Measurements from ENCODE around the gene TRDMT1.

Gene TRDMT1

DNA sequence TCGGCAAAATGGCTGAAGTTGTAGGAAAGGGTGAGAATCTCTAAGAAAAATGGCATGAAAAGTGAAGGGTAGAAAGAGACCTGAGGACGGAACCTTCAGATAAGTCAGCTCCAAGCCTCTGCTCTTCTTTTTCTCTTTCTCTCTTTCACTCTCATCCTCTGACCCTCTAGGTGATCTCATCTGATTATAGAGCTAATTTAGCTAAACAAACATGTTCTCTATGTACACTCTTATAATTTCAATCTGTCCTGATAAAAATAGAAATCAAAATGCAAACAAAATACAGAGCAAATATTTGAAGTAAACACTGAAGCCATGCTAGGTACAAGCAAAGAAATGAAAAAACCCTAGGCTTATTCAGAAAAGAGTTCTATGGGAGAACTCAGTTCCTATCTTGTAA, 57.4 kb downstream of the TRDMT1 start:
- H3K36me3 ChIP-seq (ENCODE audit: control insufficient read depth in 2 of 2, insufficient read depth in 2 of 2, low read length in 2 of 2): no peaks in the 10 kb centered on the region
- peaks cover 4 to 13% of the 10 kb centered on the region in 2 donors for H3K4me1 ChIP-seq (ENCODE audit: control insufficient read depth in 2 of 2, insufficient read depth in 2 of 2, low read length in 2 of 2)
- no peak overlapping the region for H3K4me3 ChIP-seq (ENCODE audit: low read length in 2 of 2)
- no peaks in the 10 kb centered on the region for H3K9me3 ChIP-seq (ENCODE audit: control insufficient read depth in 2 of 2, low read length in 2 of 2)
- H3K27ac ChIP-seq (ENCODE audit: low read depth in 2 of 2, low read length in 2 of 2): no peak overlapping the region
- H3K9ac ChIP-seq (ENCODE audit: low read depth in 1 of 2, low read length in 2 of 2): no peak overlapping the region
- H3K27me3 ChIP-seq (ENCODE audit: control insufficient read depth in 2 of 2, insufficient read depth in 2 of 2, low read length in 2 of 2): no peaks in the 10 kb centered on the region

DNA sequence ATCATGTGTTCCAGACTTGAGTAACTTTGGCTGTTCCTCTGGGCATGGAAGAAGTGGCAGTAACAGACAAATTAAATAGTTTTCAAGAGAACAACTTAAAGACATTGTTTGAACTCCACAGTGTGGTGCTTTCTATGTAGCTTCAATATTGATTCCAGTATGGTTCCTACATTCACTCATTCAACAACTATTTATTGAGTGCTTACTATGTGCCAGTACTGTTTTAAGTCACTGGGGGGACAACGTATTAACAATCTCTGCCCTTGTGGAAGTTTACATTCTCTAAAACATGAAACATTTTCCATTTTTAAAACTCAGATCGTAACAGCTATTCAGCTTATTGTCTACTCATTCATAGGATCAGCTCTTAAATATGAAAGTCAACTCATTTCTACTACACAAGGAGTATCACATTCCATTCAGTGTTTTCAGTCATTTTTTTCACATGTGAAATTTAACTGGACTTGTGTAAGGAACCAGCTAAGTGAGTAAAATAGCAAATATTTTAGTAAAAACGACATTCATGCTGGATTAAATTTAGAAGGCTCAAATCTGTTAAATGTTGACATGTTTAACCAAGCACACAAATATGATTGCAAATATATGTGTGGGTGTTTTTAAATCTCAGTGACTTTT, 58.3 kb downstream of the TRDMT1 start:
- Histone ChIP-seq H3K27me3 (ENCODE audit: control insufficient read depth in 2 of 2, insufficient read depth in 2 of 2, low read length in 2 of 2) (no peaks in the 10 kb centered on the region), H3K36me3 (ENCODE audit: control insufficient read depth in 2 of 2, insufficient read depth in 2 of 2, low read length in 2 of 2) (no peaks in the 10 kb centered on the region), H3K27ac (ENCODE audit: low read depth in 2 of 2, low read length in 2 of 2) (no peak overlapping the region), H3K4me1 (ENCODE audit: control insufficient read depth in 2 of 2, insufficient read depth in 2 of 2, low read length in 2 of 2) (peaks cover 4 to 13% of the 10 kb centered on the region in 2 donors), H3K4me3 (ENCODE audit: low read length in 2 of 2) (no peak overlapping the region), H3K9me3 (ENCODE audit: control insufficient read depth in 2 of 2, low read length in 2 of 2) (no peaks in the 10 kb centered on the region), H3K9ac (ENCODE audit: low read depth in 1 of 2, low read length in 2 of 2) (no peak overlapping the region)

DNA sequence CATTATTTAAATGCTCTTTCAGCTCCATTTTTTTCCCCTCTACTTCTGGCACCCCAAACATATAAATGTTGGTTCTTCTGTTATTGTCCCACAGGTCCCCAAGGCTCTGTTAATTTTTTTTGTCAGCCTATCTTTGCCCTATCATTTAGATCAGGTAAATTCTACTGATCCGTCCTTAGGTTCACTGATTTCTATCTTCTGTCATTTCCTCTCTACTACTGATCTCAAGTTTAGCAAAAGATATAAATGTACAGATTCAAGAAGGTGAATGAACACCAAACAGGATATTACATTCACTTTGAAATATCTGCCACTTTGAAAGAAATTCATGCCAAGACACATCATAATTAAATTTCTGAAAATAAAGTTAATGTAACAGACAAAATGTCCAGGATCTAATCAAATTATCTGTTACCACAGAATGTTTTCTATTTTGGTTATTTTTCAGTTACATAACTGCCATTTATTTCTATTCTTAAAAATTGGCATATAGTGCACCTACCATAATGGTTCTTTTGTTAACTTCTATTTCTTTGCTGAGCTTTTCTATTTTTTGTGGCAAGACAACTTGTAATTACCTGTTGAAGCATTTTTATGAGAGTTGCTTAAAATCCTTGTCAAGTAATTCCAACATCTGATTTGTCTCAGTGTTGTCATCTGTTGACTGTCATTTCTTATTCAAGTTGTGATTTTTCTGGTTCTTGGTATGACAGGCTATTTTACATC, 59.8 kb downstream of the TRDMT1 start:
- Histone ChIP-seq H3K27ac (ENCODE audit: low read depth in 2 of 2, low read length in 2 of 2) (no peak overlapping the region), H3K27me3 (ENCODE audit: control insufficient read depth in 2 of 2, insufficient read depth in 2 of 2, low read length in 2 of 2) (no peaks in the 10 kb centered on the region), H3K9me3 (ENCODE audit: control insufficient read depth in 2 of 2, low read length in 2 of 2) (no peaks in the 10 kb centered on the region), H3K4me1 (ENCODE audit: control insufficient read depth in 2 of 2, insufficient read depth in 2 of 2, low read length in 2 of 2) (peaks cover 0 to 9% of the 10 kb centered on the region in 2 donors), H3K9ac (ENCODE audit: low read depth in 1 of 2, low read length in 2 of 2) (no peak overlapping the region), H3K4me3 (ENCODE audit: low read length in 2 of 2) (no peak overlapping the region), H3K36me3 (ENCODE audit: control insufficient read depth in 2 of 2, insufficient read depth in 2 of 2, low read length in 2 of 2) (no peaks in the 10 kb centered on the region)

DNA sequence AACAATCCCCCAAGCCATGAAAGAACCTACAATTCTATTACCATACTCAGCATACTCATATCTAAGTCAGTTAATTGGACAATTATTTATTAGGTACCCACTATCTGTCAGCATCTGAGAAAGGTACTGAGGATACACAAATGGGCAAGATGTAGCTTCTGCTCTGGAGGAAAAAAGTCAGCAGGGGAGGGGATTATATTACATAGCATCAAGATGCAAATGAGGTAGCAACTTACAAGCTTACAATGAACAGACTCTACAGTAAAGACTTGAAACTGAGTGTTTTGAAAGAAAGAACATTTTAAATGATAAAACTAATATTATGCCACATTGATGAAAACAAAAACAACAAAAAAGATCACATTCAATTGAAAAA, 61.1 kb downstream of the TRDMT1 start:
- no peak overlapping the region for H3K9ac ChIP-seq (ENCODE audit: low read depth in 1 of 2, low read length in 2 of 2)
- H3K27ac ChIP-seq (ENCODE audit: low read depth in 2 of 2, low read length in 2 of 2): no peak overlapping the region
- H3K27me3 ChIP-seq (ENCODE audit: control insufficient read depth in 2 of 2, insufficient read depth in 2 of 2, low read length in 2 of 2): no peaks in the 10 kb centered on the region
- no peaks in the 10 kb centered on the region for H3K9me3 ChIP-seq (ENCODE audit: control insufficient read depth in 2 of 2, low read length in 2 of 2)
- H3K4me3 ChIP-seq (ENCODE audit: low read length in 2 of 2): no peak overlapping the region
- H3K4me1 ChIP-seq (ENCODE audit: control insufficient read depth in 2 of 2, insufficient read depth in 2 of 2, low read length in 2 of 2): peaks cover 0 to 4% of the 10 kb centered on the region in 2 donors
- no peaks in the 10 kb centered on the region for H3K36me3 ChIP-seq (ENCODE audit: control insufficient read depth in 2 of 2, insufficient read depth in 2 of 2, low read length in 2 of 2)

DNA sequence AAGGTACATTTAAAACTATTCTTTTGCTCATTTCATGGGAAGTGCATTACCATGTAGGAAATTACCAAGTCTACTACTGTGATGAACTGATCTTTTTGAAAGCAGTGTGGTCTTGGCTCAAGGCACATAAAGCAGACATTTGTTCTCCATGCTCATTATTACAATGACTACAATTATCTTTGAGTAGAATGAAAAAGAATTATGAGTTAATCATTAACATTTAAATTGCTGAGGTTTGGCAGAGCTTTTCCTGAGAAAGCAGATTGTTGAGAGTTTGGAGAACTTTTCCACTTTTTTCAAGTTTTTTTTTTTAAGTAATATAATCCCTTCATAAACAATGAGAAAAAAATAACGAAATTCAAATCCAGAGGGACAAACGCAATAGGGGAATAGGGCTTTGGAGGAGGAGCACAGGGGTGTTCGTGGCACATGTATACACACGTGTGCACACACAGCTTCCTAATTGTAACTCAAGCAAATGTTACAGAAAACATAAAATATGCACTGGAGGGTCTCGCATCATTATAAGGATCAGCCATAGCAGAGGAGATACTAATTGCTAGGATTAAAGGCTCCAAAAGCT, 62.9 kb downstream of the TRDMT1 start:
- no peaks in the 10 kb centered on the region for H3K9me3 ChIP-seq (ENCODE audit: control insufficient read depth in 2 of 2, low read length in 2 of 2)
- H3K27me3 ChIP-seq (ENCODE audit: control insufficient read depth in 2 of 2, insufficient read depth in 2 of 2, low read length in 2 of 2): no peaks in the 10 kb centered on the region
- no peak overlapping the region for H3K4me3 ChIP-seq (ENCODE audit: low read length in 2 of 2)
- H3K36me3 ChIP-seq (ENCODE audit: control insufficient read depth in 2 of 2, insufficient read depth in 2 of 2, low read length in 2 of 2): no peaks in the 10 kb centered on the region
- H3K4me1 ChIP-seq (ENCODE audit: control insufficient read depth in 2 of 2, insufficient read depth in 2 of 2, low read length in 2 of 2): no peaks in the 10 kb centered on the region
- H3K27ac ChIP-seq (ENCODE audit: low read depth in 2 of 2, low read length in 2 of 2): no peak overlapping the region
- H3K9ac ChIP-seq (ENCODE audit: low read depth in 1 of 2, low read length in 2 of 2): no peak overlapping the region

DNA sequence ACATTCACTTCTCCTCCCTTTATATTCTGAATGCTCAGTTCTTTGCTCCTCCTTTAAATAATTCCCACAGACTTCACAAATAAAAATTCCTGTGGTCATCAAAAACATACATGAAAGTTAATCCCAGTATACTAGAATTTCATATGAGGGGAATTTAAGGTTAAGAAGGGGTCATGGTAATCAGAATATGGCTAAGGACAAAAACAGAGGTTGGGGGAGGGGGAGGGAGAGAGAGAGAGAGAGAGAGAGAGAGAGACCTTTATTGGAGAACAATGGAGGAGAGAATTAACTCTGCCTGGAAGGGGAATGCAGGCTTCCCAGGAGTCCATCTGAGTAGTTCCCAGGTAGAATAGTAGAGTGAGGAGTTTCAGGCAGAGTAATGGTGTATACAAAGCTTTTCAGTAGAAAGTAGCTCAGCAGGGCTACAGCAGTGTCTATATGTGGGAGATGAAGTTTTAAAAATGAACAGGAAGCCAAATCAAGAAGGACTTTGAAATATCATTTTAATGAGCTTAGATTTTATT, 66.7 kb downstream of the TRDMT1 start:
- Histone ChIP-seq H3K9ac (ENCODE audit: low read depth in 1 of 2, low read length in 2 of 2) (no peak overlapping the region), H3K27me3 (ENCODE audit: control insufficient read depth in 2 of 2, insufficient read depth in 2 of 2, low read length in 2 of 2) (no peaks in the 10 kb centered on the region)

DNA sequence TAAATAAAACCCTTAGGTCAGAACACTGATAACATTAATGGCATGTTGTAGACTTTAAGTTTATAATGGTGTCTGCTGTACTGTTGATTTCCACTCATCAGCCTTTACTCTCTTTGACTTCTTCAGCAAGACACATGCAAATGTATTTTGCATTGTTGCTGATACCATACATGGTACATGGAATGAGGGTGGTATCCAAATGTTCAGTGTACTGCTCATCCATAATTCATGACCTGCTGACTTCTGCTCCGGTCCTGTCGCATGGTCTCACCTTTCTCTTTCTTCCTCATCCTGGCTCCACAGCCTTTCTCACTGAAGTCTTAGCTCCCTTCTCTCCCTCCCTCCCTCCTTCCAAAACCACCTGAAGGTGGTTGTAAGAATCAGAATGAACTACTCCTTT, 67.2 kb downstream of the TRDMT1 start:
- Histone ChIP-seq H3K9me3 (ENCODE audit: control insufficient read depth in 2 of 2, low read length in 2 of 2) (no peaks in the 10 kb centered on the region), H3K9ac (ENCODE audit: low read depth in 1 of 2, low read length in 2 of 2) (no peak overlapping the region), H3K27ac (ENCODE audit: low read depth in 2 of 2, low read length in 2 of 2) (no peak overlapping the region), H3K4me1 (ENCODE audit: control insufficient read depth in 2 of 2, insufficient read depth in 2 of 2, low read length in 2 of 2) (no peaks in the 10 kb centered on the region), H3K4me3 (ENCODE audit: low read length in 2 of 2) (no peak overlapping the region), H3K36me3 (ENCODE audit: control insufficient read depth in 2 of 2, insufficient read depth in 2 of 2, low read length in 2 of 2) (no peaks in the 10 kb centered on the region), H3K27me3 (ENCODE audit: control insufficient read depth in 2 of 2, insufficient read depth in 2 of 2, low read length in 2 of 2) (no peaks in the 10 kb centered on the region)

More for the DNA sequence above, 66.7 kb downstream of the TRDMT1 start:
- Histone ChIP-seq H3K27ac (ENCODE audit: low read depth in 2 of 2, low read length in 2 of 2) (no peak overlapping the region), H3K4me3 (ENCODE audit: low read length in 2 of 2) (no peak overlapping the region), H3K36me3 (ENCODE audit: control insufficient read depth in 2 of 2, insufficient read depth in 2 of 2, low read length in 2 of 2) (no peaks in the 10 kb centered on the region), H3K4me1 (ENCODE audit: control insufficient read depth in 2 of 2, insufficient read depth in 2 of 2, low read length in 2 of 2) (no peaks in the 10 kb centered on the region), H3K9me3 (ENCODE audit: control insufficient read depth in 2 of 2, low read length in 2 of 2) (no peaks in the 10 kb centered on the region)

DNA sequence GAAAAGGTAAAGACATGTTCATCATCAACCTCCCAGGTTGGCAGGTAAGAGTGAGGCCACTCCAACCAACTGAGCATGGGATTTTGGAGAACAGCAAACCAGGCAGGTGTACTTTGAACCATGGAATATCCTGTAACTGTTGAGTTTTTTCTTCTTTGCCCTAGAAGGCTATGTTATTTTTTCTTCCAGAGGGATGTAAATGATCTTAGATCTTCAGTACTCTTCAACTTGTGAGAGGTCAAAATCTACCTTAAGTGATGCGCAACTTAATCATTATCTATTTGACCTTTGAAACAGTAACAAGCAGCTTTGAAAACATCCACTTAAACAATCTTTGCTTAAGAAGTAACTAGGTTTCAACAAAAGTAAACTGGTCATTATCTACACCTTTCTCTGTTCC, 71.7 kb downstream of the TRDMT1 start, which contains the start of gene CUBN:
Gene CUBN (minus strand): TSS at position 71 of the 400 bp plus-strand sequence. CDS start 46 bp downstream, at position 25.
- no peak within 1 kb of the TSS for H3K4me3 ChIP-seq (ENCODE audit: low read length in 2 of 2)
- H3K36me3 ChIP-seq (ENCODE audit: control insufficient read depth in 2 of 2, insufficient read depth in 2 of 2, low read length in 2 of 2): no peaks in the 10 kb centered on the region
- no peaks in the 10 kb centered on the region for H3K27me3 ChIP-seq (ENCODE audit: control insufficient read depth in 2 of 2, insufficient read depth in 2 of 2, low read length in 2 of 2)
- no peak within 1 kb of the TSS for H3K27ac ChIP-seq (ENCODE audit: low read depth in 2 of 2, low read length in 2 of 2)
- H3K9me3 ChIP-seq (ENCODE audit: control insufficient read depth in 2 of 2, low read length in 2 of 2): no peaks in the 10 kb centered on the region
- H3K9ac ChIP-seq (ENCODE audit: low read depth in 1 of 2, low read length in 2 of 2): no peak within 1 kb of the TSS
- H3K4me1 ChIP-seq (ENCODE audit: control insufficient read depth in 2 of 2, insufficient read depth in 2 of 2, low read length in 2 of 2): no peaks in the 10 kb centered on the region

DNA sequence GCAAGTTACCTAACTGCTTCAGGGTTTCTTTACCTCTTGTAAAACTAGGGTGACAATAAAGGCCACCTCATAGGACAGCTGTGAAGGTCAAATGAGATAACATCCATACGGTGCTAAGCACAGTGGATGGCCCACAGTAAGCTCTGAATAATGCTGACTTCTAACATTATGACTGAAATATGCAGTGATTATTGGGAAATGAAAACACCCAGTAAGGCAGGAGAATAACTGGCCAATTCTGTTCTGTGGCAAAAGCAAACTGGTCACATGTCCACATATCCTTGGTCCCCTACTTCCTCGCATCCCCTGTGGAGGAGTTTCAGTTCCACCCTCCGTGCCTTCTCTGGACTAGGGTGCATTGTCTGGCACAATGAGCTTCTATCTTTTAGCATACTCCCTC, 73.2 kb downstream of the TRDMT1 start:
- Histone ChIP-seq H3K27ac (ENCODE audit: low read depth in 2 of 2, low read length in 2 of 2) (no peak overlapping the region), H3K36me3 (ENCODE audit: control insufficient read depth in 2 of 2, insufficient read depth in 2 of 2, low read length in 2 of 2) (no peaks in the 10 kb centered on the region), H3K9ac (ENCODE audit: low read depth in 1 of 2, low read length in 2 of 2) (no peak overlapping the region)

DNA sequence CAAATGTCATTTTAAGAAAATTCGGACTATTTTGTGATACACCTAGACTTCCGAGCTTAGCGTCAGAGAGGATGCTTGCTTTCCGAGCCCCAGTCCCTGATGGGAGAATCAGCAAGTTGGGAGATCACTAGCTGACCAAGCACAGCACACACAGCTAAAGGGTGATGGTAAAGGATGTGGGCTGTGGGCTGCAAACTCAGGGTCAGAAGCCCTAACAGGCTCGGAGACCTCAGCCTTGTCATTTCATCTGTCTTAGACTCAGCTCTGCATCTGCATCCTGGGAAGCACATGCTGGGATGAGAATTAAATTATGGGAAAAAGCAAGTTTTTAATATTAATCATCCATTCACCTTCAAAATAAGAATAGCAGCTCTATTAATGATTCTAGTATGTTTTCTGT, 75.1 kb downstream of the TRDMT1 start:
- Histone ChIP-seq H3K27me3 (ENCODE audit: control insufficient read depth in 2 of 2, insufficient read depth in 2 of 2, low read length in 2 of 2) (no peaks in the 10 kb centered on the region), H3K4me3 (ENCODE audit: low read length in 2 of 2) (no peak overlapping the region), H3K4me1 (ENCODE audit: control insufficient read depth in 2 of 2, insufficient read depth in 2 of 2, low read length in 2 of 2) (no peaks in the 10 kb centered on the region), H3K9me3 (ENCODE audit: control insufficient read depth in 2 of 2, low read length in 2 of 2) (no peaks in the 10 kb centered on the region), H3K9ac (ENCODE audit: low read depth in 1 of 2, low read length in 2 of 2) (no peak overlapping the region), H3K27ac (ENCODE audit: low read depth in 2 of 2, low read length in 2 of 2) (no peak overlapping the region), H3K36me3 (ENCODE audit: control insufficient read depth in 2 of 2, insufficient read depth in 2 of 2, low read length in 2 of 2) (no peaks in the 10 kb centered on the region)

More for the DNA sequence above, 73.2 kb downstream of the TRDMT1 start:
- no peaks in the 10 kb centered on the region for H3K9me3 ChIP-seq (ENCODE audit: control insufficient read depth in 2 of 2, low read length in 2 of 2)
- H3K4me3 ChIP-seq (ENCODE audit: low read length in 2 of 2): no peak overlapping the region
- H3K4me1 ChIP-seq (ENCODE audit: control insufficient read depth in 2 of 2, insufficient read depth in 2 of 2, low read length in 2 of 2): no peaks in the 10 kb centered on the region
- H3K27me3 ChIP-seq (ENCODE audit: control insufficient read depth in 2 of 2, insufficient read depth in 2 of 2, low read length in 2 of 2): no peaks in the 10 kb centered on the region
